ENCODE measurements around the gene ANKRD23.

Gene ANKRD23

DNA sequence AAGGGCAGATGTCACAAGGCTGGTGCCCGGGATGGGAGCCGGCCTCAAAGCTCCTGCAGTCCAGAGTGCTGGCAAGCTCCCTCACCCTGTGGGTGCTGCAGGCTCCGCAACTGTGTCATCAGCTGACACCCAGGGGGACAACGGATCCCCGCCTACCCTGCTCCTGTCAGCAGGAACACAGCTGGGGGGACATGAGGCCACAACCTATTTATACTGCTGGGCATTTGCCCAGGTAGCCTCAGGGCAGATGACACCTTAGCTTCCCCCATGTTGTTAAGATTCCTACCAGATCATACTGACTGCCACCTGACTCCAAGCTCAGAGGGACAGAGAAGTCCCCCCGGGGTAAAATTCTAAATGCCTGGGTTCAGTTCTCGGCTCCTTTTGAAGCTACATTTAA, 1.2 kb downstream of the ANKRD23 start:
- H3K27ac Mint-ChIP-seq, result no peak overlapping the region
- H3K27me3 Mint-ChIP-seq (ENCODE audit: low read depth), result no peaks in the 10 kb centered on the region
- H3K4me3 Mint-ChIP-seq, result no peak overlapping the region
- H3K36me3 Mint-ChIP-seq (ENCODE audit: low read depth), result peaks cover 26% of the 10 kb centered on the region
- peaks cover 12% of the 10 kb centered on the region for H3K4me1 Mint-ChIP-seq (ENCODE audit: low read depth)
- DNase-seq (ENCODE audit: low spot score), result no peak
- H3K9me3 Mint-ChIP-seq, result no peaks in the 10 kb centered on the region

GRCh38 chr2:96841701-96842495, 1.9 kb downstream of the ANKRD23 start:
- Mint-ChIP-seq H3K4me3 (no peak overlapping the region), H3K36me3 (ENCODE audit: low read depth) (peaks cover 25% of the 10 kb centered on the region), H3K27ac (no peak overlapping the region), H3K4me1 (ENCODE audit: low read depth) (peaks cover 12% of the 10 kb centered on the region), H3K9me3 (no peaks in the 10 kb centered on the region), H3K27me3 (ENCODE audit: low read depth) (no peaks in the 10 kb centered on the region)
- DNase-seq (ENCODE audit: low spot score), result no peak

DNA sequence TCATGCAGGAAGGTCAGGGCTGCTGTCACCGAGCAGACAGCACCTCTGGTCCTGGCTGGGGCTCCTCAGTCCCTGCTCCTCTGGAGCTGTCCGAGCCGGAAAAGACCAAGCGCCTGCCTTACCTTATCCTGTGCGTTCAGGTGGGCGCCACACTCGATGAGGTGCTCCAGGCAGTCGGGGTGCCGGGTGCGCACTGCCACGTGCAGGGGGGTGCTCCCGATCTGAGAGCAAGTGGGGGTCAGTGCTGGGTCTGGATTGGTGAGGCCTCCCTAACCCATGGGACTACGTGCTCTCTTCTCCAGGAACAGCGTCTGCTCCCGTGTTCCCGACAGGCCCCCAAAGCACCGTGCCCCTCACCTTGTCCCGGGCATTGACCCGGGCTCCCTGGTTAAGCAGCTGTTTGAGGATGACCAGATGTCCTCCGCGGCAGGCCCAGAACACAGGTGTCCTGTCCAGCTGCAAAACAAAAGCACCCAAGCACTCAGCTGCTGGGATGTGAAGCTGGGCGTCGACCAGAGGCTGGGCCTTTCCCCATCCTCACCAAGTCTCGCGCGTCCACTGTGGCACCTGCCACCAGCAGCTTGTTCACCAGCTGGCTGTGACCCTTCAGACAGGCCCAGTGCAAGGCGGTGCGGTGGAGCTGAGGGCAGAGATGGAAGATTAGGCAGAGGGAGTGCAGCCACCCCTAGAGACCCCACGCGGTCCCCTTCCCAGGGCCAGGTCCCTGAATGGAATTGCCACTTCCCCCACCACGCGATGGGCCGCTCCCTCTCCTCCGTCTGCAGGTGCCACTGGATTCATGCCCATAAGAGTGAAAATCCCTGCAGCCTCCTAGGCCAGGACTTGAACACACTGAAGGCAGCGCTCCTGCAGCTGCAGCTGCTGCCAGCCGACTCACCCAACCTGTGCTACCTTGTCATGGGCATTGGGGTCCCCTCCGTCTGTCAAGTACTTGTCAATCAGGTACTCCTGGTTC, 3.7 kb downstream of the ANKRD23 start:
- H3K4me3 Mint-ChIP-seq, result peak overlapping the region; percentile 24
- H3K9me3 Mint-ChIP-seq, result no peaks in the 10 kb centered on the region

DNA sequence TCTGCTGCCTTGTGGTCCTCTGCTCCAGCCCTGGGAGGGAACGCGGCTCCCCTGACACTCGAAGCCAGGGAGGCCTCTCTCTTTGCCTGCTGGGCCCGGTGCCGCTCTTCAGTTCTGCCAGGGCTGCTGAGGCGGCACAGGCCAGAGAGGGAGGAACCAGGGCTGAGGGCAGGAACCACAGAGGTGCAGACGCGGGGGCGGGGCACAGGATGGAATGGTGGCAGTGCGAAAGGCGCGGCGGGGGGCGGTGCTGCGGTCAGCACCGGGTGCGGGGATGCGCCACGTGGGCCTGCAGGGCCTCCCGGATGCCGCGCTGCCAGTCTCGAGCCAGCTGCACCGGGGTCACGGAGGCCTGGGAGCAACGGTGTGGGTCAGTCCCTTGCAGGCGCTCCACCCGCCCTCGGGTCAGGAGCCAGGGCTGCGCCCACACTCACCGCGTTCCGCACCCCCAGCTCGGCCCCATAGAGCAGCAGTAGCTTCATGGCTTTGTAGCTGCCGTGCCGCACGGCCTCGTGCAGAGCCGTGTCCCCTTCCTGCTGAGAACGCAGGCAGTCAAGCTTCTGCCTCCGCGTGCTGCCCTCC, 4.4 kb downstream of the ANKRD23 start:
- Mint-ChIP-seq H3K27ac (peak overlapping the region; percentile 81), H3K9me3 (no peaks in the 10 kb centered on the region), H3K36me3 (ENCODE audit: low read depth) (peaks cover 25% of the 10 kb centered on the region), H3K4me3 (peak overlapping the region; percentile 64), H3K27me3 (ENCODE audit: low read depth) (no peaks in the 10 kb centered on the region), H3K4me1 (ENCODE audit: low read depth) (peaks cover 12% of the 10 kb centered on the region)
- peak; percentile 82 for DNase-seq (ENCODE audit: low spot score)

More for the DNA sequence above, 3.7 kb downstream of the ANKRD23 start:
- Mint-ChIP-seq H3K4me1 (ENCODE audit: low read depth) (peaks cover 12% of the 10 kb centered on the region), H3K36me3 (ENCODE audit: low read depth) (peaks cover 22% of the 10 kb centered on the region), H3K27me3 (ENCODE audit: low read depth) (no peaks in the 10 kb centered on the region), H3K27ac (peak overlapping the region; percentile 31)
- no peak for DNase-seq (ENCODE audit: low spot score)

DNA sequence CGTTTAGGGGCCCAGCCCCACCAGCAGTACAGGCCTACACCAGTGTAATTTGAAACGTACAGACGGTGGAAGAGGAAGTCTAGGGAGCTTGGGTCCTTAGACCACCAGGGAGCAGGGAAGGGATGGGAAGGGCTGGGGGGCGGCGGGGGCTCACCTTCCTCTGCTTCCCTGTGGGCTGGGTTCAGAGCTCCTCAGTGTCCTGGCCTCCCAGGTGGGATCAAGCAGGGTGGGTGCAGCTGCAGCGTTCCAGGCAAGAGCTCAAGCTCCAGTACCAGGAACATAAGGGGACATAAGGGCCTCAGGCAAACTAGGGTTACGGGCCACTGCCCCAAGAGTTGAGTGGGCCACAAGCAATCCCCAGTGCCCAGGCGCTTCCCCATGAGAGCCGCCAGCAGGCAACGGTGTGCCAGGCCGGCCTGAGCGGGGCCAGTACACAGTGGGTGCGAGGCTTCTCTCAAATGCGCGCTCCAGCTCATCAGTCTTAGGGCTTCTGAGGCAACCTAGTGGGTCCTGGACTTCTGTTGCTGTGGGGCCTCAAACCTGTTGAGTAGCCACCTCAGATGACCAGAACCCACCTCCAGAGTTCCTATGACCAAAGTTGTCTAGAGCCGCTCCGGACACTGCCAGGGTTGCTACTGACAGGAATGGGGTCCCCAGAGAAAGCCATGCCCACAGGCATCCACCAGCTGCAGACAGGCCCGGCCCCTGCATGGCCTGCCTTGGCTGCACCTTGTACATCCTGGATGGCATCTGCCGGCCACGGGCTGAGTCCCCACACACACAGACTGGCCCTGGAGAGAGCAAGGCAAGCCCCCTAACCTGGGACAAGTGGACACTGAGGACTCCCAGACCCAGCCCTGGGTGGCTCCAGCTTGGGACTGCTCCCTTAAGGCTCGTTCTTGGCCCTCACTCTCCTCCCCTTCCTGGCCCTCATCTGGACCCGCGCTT, 5.2 kb downstream of the ANKRD23 start:
- H3K9me3 Mint-ChIP-seq, result no peaks in the 10 kb centered on the region
- H3K4me3 Mint-ChIP-seq, result peak overlapping the region; percentile 64
- no peaks in the 10 kb centered on the region for H3K27me3 Mint-ChIP-seq (ENCODE audit: low read depth)
- peak overlapping the region; percentile 81 for H3K27ac Mint-ChIP-seq
- no peak for DNase-seq (ENCODE audit: low spot score)
- peaks cover 12% of the 10 kb centered on the region for H3K4me1 Mint-ChIP-seq (ENCODE audit: low read depth)
- peaks cover 24% of the 10 kb centered on the region for H3K36me3 Mint-ChIP-seq (ENCODE audit: low read depth)

GRCh38 chr2:96837575-96837974, 6.2 kb downstream of the ANKRD23 start:
- DNase-seq (ENCODE audit: low spot score), result no peak
- no peaks in the 10 kb centered on the region for H3K27me3 Mint-ChIP-seq (ENCODE audit: low read depth)
- no peaks in the 10 kb centered on the region for H3K9me3 Mint-ChIP-seq
- H3K4me3 Mint-ChIP-seq, result no peak overlapping the region
- no peak overlapping the region for H3K27ac Mint-ChIP-seq
- peaks cover 29% of the 10 kb centered on the region for H3K36me3 Mint-ChIP-seq (ENCODE audit: low read depth)
- H3K4me1 Mint-ChIP-seq (ENCODE audit: low read depth), result peaks cover 8% of the 10 kb centered on the region

GRCh38 chr2:96835830-96836229, 8.0 kb downstream of the ANKRD23 start:
- H3K4me3 Mint-ChIP-seq, result no peak overlapping the region
- H3K36me3 Mint-ChIP-seq (ENCODE audit: low read depth), result peaks cover 36% of the 10 kb centered on the region

DNA sequence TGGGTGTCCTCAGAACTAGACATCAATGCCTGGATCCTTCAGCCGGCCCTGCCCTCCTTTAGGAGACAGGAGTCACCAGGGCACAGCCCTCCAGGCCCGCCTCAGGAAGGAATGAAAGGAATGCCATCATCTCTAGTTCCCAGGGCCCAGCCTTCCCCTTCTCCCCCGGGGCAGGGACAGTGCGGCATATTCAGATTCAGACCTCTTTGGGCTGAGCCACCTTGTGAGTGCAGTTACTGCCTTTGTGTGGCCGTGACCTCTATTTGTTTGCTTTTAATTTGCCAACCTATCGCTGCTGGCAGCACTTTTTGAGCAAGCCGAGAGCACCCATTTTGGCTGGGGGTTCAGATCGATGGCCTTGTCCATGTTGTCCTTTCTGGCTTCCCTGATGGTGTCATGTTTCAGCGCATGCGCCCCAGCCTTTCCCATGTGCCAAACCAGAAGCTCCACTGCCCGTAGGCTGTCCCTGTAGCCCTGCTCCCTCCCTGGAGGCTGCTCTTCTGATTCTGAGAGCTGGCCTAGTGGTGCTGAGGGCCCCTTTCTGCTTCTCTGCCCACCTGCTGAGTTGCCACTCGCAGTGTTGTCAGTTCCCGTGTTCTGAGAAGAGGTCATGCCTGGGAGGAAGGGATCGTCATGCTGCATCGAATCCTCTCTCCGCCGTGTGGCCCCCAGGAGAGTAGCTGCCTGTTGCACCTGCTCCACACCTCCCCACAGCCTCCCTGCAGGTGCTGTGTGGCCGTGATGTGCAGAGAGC, 10.9 kb downstream of the ANKRD23 start:
- Mint-ChIP-seq H3K4me3 (no peak overlapping the region), H3K4me1 (ENCODE audit: low read depth) (no peaks in the 10 kb centered on the region), H3K27ac (no peak overlapping the region), H3K27me3 (ENCODE audit: low read depth) (no peaks in the 10 kb centered on the region), H3K9me3 (no peaks in the 10 kb centered on the region), H3K36me3 (ENCODE audit: low read depth) (peaks cover 53% of the 10 kb centered on the region)
- DNase-seq (ENCODE audit: low spot score), result no peak

More at GRCh38 chr2:96835830-96836229, 8.0 kb downstream of the ANKRD23 start:
- Mint-ChIP-seq H3K27ac (no peak overlapping the region), H3K4me1 (ENCODE audit: low read depth) (peaks cover 8% of the 10 kb centered on the region), H3K27me3 (ENCODE audit: low read depth) (no peaks in the 10 kb centered on the region), H3K9me3 (no peaks in the 10 kb centered on the region)
- DNase-seq (ENCODE audit: low spot score), result no peak

GRCh38 chr2:96832408-96832753, 11.4 kb downstream of the ANKRD23 start:
- H3K4me3 Mint-ChIP-seq, result no peak overlapping the region
- no peak for DNase-seq (ENCODE audit: low spot score)
- no peaks in the 10 kb centered on the region for H3K27me3 Mint-ChIP-seq (ENCODE audit: low read depth)
- no peaks in the 10 kb centered on the region for H3K9me3 Mint-ChIP-seq
- H3K4me1 Mint-ChIP-seq (ENCODE audit: low read depth), result no peaks in the 10 kb centered on the region
- H3K36me3 Mint-ChIP-seq (ENCODE audit: low read depth), result peaks cover 57% of the 10 kb centered on the region
- no peak overlapping the region for H3K27ac Mint-ChIP-seq

- Mint-ChIP-seq H3K4me3 (no peak overlapping the region), H3K27me3 (ENCODE audit: low read depth) (no peaks in the 10 kb centered on the region), H3K27ac (no peak overlapping the region), H3K4me1 (ENCODE audit: low read depth) (no peaks in the 10 kb centered on the region), H3K36me3 (ENCODE audit: low read depth) (peaks cover 52% of the 10 kb centered on the region), H3K9me3 (no peaks in the 10 kb centered on the region)
- no peak for DNase-seq (ENCODE audit: low spot score)
Measured at GRCh38 chr2:96831679-96832078, 12.1 kb downstream of the ANKRD23 start.

DNA sequence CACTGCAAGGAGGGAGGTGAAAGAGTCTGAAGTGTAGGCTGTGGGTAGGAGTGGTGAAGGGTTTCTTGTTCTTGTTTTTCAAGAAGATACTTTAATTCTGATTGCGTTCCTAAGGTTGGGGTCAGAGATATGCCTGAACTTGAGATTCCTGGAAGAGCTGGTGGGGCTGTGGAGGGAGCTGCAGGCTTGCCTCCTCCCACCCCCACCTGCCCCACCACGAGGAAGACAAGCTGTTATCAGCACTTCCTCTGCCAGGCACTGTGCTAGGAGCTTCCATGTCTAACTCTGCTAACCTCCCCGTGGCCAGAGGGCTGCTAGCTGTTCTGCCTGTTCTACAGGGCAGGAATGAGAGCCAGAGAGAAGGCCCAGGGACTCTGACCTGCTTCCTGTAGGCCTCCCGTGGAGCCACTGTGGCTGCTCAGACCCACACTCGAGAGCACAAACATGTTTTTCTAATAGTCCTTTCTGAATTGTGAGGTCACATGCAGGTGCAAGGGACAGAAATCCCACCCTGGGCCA, 13.7 kb downstream of the ANKRD23 start:
- Mint-ChIP-seq H3K27me3 (ENCODE audit: low read depth) (no peaks in the 10 kb centered on the region), H3K36me3 (ENCODE audit: low read depth) (peaks cover 49% of the 10 kb centered on the region), H3K9me3 (no peaks in the 10 kb centered on the region), H3K27ac (peak overlapping the region; percentile 46), H3K4me1 (ENCODE audit: low read depth) (no peaks in the 10 kb centered on the region), H3K4me3 (no peak overlapping the region)
- DNase-seq (ENCODE audit: low spot score), result no peak

DNA sequence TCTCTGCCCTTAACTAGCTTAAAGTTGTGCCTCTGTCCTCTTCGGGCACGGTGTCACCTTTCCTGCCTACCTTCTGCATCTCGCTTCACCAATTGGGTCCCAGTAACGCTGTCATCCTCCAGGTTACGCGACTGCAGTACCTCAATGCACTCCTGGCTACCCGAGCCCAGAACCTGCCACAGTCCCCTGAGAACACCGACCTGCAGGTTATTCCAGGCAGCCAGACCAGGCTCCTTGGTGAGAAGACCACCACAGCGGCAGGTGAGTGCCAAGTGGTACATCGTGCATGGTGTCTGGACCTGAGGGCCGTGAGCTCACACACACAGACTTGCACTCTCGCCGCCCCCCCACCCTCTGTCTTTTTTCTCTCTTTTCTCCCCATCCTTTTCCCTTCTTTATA, 14.9 kb downstream of the ANKRD23 start:
- Mint-ChIP-seq H3K27ac (no peak overlapping the region), H3K27me3 (ENCODE audit: low read depth) (no peaks in the 10 kb centered on the region), H3K36me3 (ENCODE audit: low read depth) (peaks cover 49% of the 10 kb centered on the region), H3K4me1 (ENCODE audit: low read depth) (no peaks in the 10 kb centered on the region), H3K9me3 (no peaks in the 10 kb centered on the region), H3K4me3 (no peak overlapping the region)
- DNase-seq (ENCODE audit: low spot score), result no peak

Measured in T-helper 2 cell treated with Interferon-gamma antibody and Interleukin-4, amounts not matched to agents 5 μg/mL and 100 μg/mL, for 36 hours (primary cell).